Measurements from ENCODE around the gene KRT16. TPM values are rescaled to one million over a fixed set of nuclear protein-coding genes. Genes with fewer than 3 reads are reported as not detected.

The KRT16 gene
- total RNA-seq, 1 experiment from 2014 or later: 0.61 TPM

GRCh38 chr17:41647038-41647813, 34.7 kb upstream of the KRT16 start:
- peak overlapping the region; percentile 83 for H3K4me2 ChIP-seq (ENCODE audit: low read length)
- peak overlapping the region; percentile 32 for H3K27ac ChIP-seq (ENCODE audit: low read depth, low read length)
- no peak for TF ChIP-seq CBX3 (IDR thresholded peaks at IDR 0.05; ENCODE audit: low read depth)
- no peak for TF ChIP-seq SIN3A (IDR thresholded peaks at IDR 0.05; ENCODE audit: low read depth)
- TF ChIP-seq RAD21 (IDR thresholded peaks at IDR 0.05; ENCODE audit: low read depth): no peak
- TF ChIP-seq JUND (IDR thresholded peaks at IDR 0.05): no peak
- TF ChIP-seq ATF3 (IDR thresholded peaks at IDR 0.05): no peak
- no peak for TF ChIP-seq FOSL1 (IDR thresholded peaks at IDR 0.05; ENCODE audit: low read depth)
- TF ChIP-seq EGR1 (IDR thresholded peaks at IDR 0.05; ENCODE audit: low read depth): no peak
- TF ChIP-seq SP1 (IDR thresholded peaks at IDR 0.05; ENCODE audit: low read depth): no peak
- no peak for TF ChIP-seq EZH2 (IDR thresholded peaks at IDR 0.05)
- no peak for TF ChIP-seq ZBTB33 (IDR thresholded peaks at IDR 0.05; ENCODE audit: extremely low read depth, insufficient replicate concordance, low read length)
- no peak for TF ChIP-seq ZNF274 (IDR thresholded peaks at IDR 0.05; ENCODE audit: low read depth, low read length)
- no peaks in the 10 kb centered on the region for H3K79me2 ChIP-seq (ENCODE audit: insufficient read depth, low read length)
- no peaks in the 10 kb centered on the region for H3K9me2 ChIP-seq (ENCODE audit: insufficient read depth)
- H3K4me3 ChIP-seq (replicated peaks in 1 of 2; ENCODE audit: low read depth in 1 of 2, low read length in 2 of 2): peak overlapping the region in 1 of 2 experiments; percentile 53; a peak in 1 of 4 replicates
- peaks cover 22 to 63% of the 10 kb centered on the region in 2 experiments for H3K4me1 ChIP-seq (ENCODE audit: control insufficient read depth in 1 of 2, insufficient read depth in 2 of 2, low read length in 2 of 2)
- no peaks in the 10 kb centered on the region for H3K9me3 ChIP-seq (ENCODE audit: control insufficient read depth in 1 of 2, insufficient read depth in 1 of 2, low read depth in 1 of 2, low read length in 2 of 2)
- H4K20me1 ChIP-seq (ENCODE audit: insufficient read depth): no peaks in the 10 kb centered on the region
- no peak for DNase-seq (ENCODE audit: low read depth, low spot score)
- POLR2A ChIA-PET: interaction anchor here (1.7 to 1.9 kb wide), 2 partner anchors 68 to 98 kb away, joined by 9 to 25 read pairs; no protein-coding TSS in a partner anchor
- H3K36me3 ChIP-seq (ENCODE audit: control insufficient read depth in 1 of 2, insufficient read depth in 2 of 2, low read length in 2 of 2): no peaks in the 10 kb centered on the region
- CTCF ChIA-PET: interaction anchor here (1.5 to 11.1 kb wide), 9 partner anchors 11 to 1027 kb away, joined by 3 to 217 read pairs (median 7); no protein-coding TSS in a partner anchor
- ATAC-seq: peak; percentile 9
- H3K27me3 ChIP-seq (ENCODE audit: insufficient read depth, low read length): no peaks in the 10 kb centered on the region
- RAD21 ChIA-PET (ENCODE audit: low non-redundant PET in 1 of 2, low total read pairs in 2 of 2, uncharacterized antibody in 2 of 2, unreplicated experiment in 2 of 2): interaction anchor here in 1 of 2 experiments (2.0 to 2.7 kb wide), 2 partner anchors 15 to 98 kb away, joined by 25 to 28 read pairs; no protein-coding TSS in a partner anchor
- H3K9ac ChIP-seq (ENCODE audit: low read length): peak overlapping the region; percentile 57
- H2AFZ ChIP-seq (ENCODE audit: low read depth, low read length, poor library complexity, severe bottlenecking): peak overlapping the region; percentile 83
- intact Hi-C loops (cut with micrococcal nuclease): loop anchor here (2.0 to 10.0 kb wide), 6 partner anchors 55 to 1025 kb away; no protein-coding TSS in a partner anchor
- no TSS peak for BruUV-seq (replicated peaks)
